ENCODE data around the gene EFNA1. TPM values are rescaled to one million over a fixed set of nuclear protein-coding genes. Genes with fewer than 3 reads are reported as not detected.

Gene EFNA1
- polyA plus RNA-seq, 4 donors, result 50.6 to 166 (median 145) TPM

- no peak for FAIRE-seq
- DNase-seq, result no peak
- 47 to 89% (median 70%) methylated on average over 30 to 31 of the region's 31 CpGs for whole genome bisulfite sequencing, 3 donors
- H3K9me3 ChIP-seq (ENCODE audit: control insufficient read depth in 2 of 2, insufficient read depth in 1 of 2, low read depth in 1 of 2, low read length in 1 of 2), result no peaks in the 10 kb centered on the region
- H3K36me3 ChIP-seq (ENCODE audit: control insufficient read depth in 3 of 3, insufficient read depth in 2 of 3, low read depth in 1 of 3, low read length in 3 of 3), result peaks cover 0 to 5% (median 0%) of the 10 kb centered on the region in 3 donors
- H3K27ac ChIP-seq (ENCODE audit: low read depth in 1 of 3, low read length in 2 of 3), result no peak overlapping the region
- H3K4me1 ChIP-seq (ENCODE audit: control insufficient read depth in 3 of 3, insufficient read depth in 2 of 3, low read depth in 1 of 3, low read length in 2 of 3), result peaks cover 3 to 6% (median 4%) of the 10 kb centered on the region in 3 donors
- H3K27me3 ChIP-seq (ENCODE audit: control insufficient read depth in 3 of 3, insufficient read depth in 3 of 3, low read length in 3 of 3), result peaks cover 0 to 12% (median 0%) of the 10 kb centered on the region in 3 donors
- no peak overlapping the region for H3K4me3 ChIP-seq (ENCODE audit: low read depth in 1 of 3, low read length in 3 of 3)
Measured at GRCh38 chr1:155179112-155180031, 51.7 kb downstream of the EFNA1 start.

GRCh38 chr1:155181371-155182051 is 53.8 kb downstream of the EFNA1 start:
- Histone ChIP-seq H3K36me3 (ENCODE audit: control insufficient read depth in 3 of 3, insufficient read depth in 2 of 3, low read depth in 1 of 3, low read length in 3 of 3) (peaks cover 0 to 10% (median 0%) of the 10 kb centered on the region in 3 donors), H3K4me1 (ENCODE audit: control insufficient read depth in 3 of 3, insufficient read depth in 2 of 3, low read depth in 1 of 3, low read length in 2 of 3) (peaks cover 4 to 20% (median 8%) of the 10 kb centered on the region in 3 donors), H3K9me3 (ENCODE audit: control insufficient read depth in 2 of 2, insufficient read depth in 1 of 2, low read depth in 1 of 2, low read length in 1 of 2) (no peaks in the 10 kb centered on the region), H3K27ac (ENCODE audit: low read depth in 1 of 3, low read length in 2 of 3) (no peak overlapping the region), H3K4me3 (ENCODE audit: low read depth in 1 of 3, low read length in 3 of 3) (no peak overlapping the region), H3K27me3 (ENCODE audit: control insufficient read depth in 3 of 3, insufficient read depth in 3 of 3, low read length in 3 of 3) (no peaks in the 10 kb centered on the region)
- 87 to 94% (median 93%) methylated on average over 18 of the region's 18 CpGs for WGBS, 3 donors
- DNase-seq (no peak), FAIRE-seq (no peak)

GRCh38 chr1:155182052-155182550 is 54.4 kb downstream of the EFNA1 start:
- DNase-seq, result no peak
- 89 to 91% (median 91%) methylated on average over 6 to 7 of the region's 7 CpGs for WGBS, 3 donors

GRCh38 chr1:155183775-155184221 is 56.1 kb downstream of the EFNA1 start:
- H3K36me3 ChIP-seq (ENCODE audit: control insufficient read depth in 3 of 3, insufficient read depth in 2 of 3, low read depth in 1 of 3, low read length in 3 of 3), result peaks cover 0 to 6% (median 0%) of the 10 kb centered on the region in 3 donors
- H3K4me1 ChIP-seq (ENCODE audit: control insufficient read depth in 3 of 3, insufficient read depth in 2 of 3, low read depth in 1 of 3, low read length in 2 of 3), result peaks cover 4 to 20% (median 8%) of the 10 kb centered on the region in 3 donors
- no peak overlapping the region for H3K4me3 ChIP-seq (ENCODE audit: low read depth in 1 of 3, low read length in 3 of 3)
- H3K27ac ChIP-seq (ENCODE audit: low read depth in 1 of 3, low read length in 2 of 3), result no peak overlapping the region
- WGBS, 3 donors, result 86 to 92% (median 91%) methylated on average over 20 of the region's 20 CpGs
- H3K27me3 ChIP-seq (ENCODE audit: control insufficient read depth in 3 of 3, insufficient read depth in 3 of 3, low read length in 3 of 3), result no peaks in the 10 kb centered on the region
- no peak for DNase-seq
- FAIRE-seq, result no peak
- H3K9me3 ChIP-seq (ENCODE audit: control insufficient read depth in 2 of 2, insufficient read depth in 1 of 2, low read depth in 1 of 2, low read length in 1 of 2), result no peaks in the 10 kb centered on the region

More at GRCh38 chr1:155182052-155182550, 54.4 kb downstream of the EFNA1 start:
- FAIRE-seq, result no peak
- Histone ChIP-seq H3K9me3 (ENCODE audit: control insufficient read depth in 2 of 2, insufficient read depth in 1 of 2, low read depth in 1 of 2, low read length in 1 of 2) (no peaks in the 10 kb centered on the region), H3K27ac (ENCODE audit: low read depth in 1 of 3, low read length in 2 of 3) (no peak overlapping the region), H3K36me3 (ENCODE audit: control insufficient read depth in 3 of 3, insufficient read depth in 2 of 3, low read depth in 1 of 3, low read length in 3 of 3) (peaks cover 0 to 10% (median 0%) of the 10 kb centered on the region in 3 donors), H3K4me3 (ENCODE audit: low read depth in 1 of 3, low read length in 3 of 3) (no peak overlapping the region), H3K4me1 (ENCODE audit: control insufficient read depth in 3 of 3, insufficient read depth in 2 of 3, low read depth in 1 of 3, low read length in 2 of 3) (peaks cover 4 to 20% (median 8%) of the 10 kb centered on the region in 3 donors), H3K27me3 (ENCODE audit: control insufficient read depth in 3 of 3, insufficient read depth in 3 of 3, low read length in 3 of 3) (no peaks in the 10 kb centered on the region)

GRCh38 chr1:155184351-155184811 is 56.7 kb downstream of the EFNA1 start:
- H3K27me3 ChIP-seq (ENCODE audit: control insufficient read depth in 3 of 3, insufficient read depth in 3 of 3, low read length in 3 of 3), result no peaks in the 10 kb centered on the region
- H3K4me1 ChIP-seq (ENCODE audit: control insufficient read depth in 3 of 3, insufficient read depth in 2 of 3, low read depth in 1 of 3, low read length in 2 of 3), result peaks cover 4 to 20% (median 8%) of the 10 kb centered on the region in 3 donors
- no peak overlapping the region for H3K4me3 ChIP-seq (ENCODE audit: low read depth in 1 of 3, low read length in 3 of 3)
- no peak for FAIRE-seq
- H3K9me3 ChIP-seq (ENCODE audit: control insufficient read depth in 2 of 2, insufficient read depth in 1 of 2, low read depth in 1 of 2, low read length in 1 of 2), result no peaks in the 10 kb centered on the region
- no peak overlapping the region for H3K27ac ChIP-seq (ENCODE audit: low read depth in 1 of 3, low read length in 2 of 3)
- WGBS, 3 donors, result 84 to 93% (median 92%) methylated on average over 4 of the region's 4 CpGs
- peaks cover 0 to 6% (median 0%) of the 10 kb centered on the region in 3 donors for H3K36me3 ChIP-seq (ENCODE audit: control insufficient read depth in 3 of 3, insufficient read depth in 2 of 3, low read depth in 1 of 3, low read length in 3 of 3)
- no peak for DNase-seq

Other genes starting within 250 kb of the EFNA1 start
- 100 to 1,000 TPM in 1 of 4 donors, 10 to 100 TPM in 3; 44.8 to 120 (median 76.0) TPM for gene PMVK, start 191.2 kb upstream of the EFNA1 start, polyA plus RNA-seq
- 10 to 100 TPM; 31.9 to 97.8 (median 37.8) TPM for gene PBXIP1, start 171.8 kb upstream of the EFNA1 start, polyA plus RNA-seq
- gene PYGO2, start 166.1 kb upstream of the EFNA1 start, polyA plus RNA-seq, result 10 to 100 TPM; 22.1 to 34.7 (median 24.8) TPM
- gene SHC1, start 157.1 kb upstream of the EFNA1 start, polyA plus RNA-seq, result 10 to 100 TPM; 59.7 to 84.8 (median 66.7) TPM
- gene CKS1B, start 153.2 kb upstream of the EFNA1 start, polyA plus RNA-seq, result 100 to 1,000 TPM in 1 of 4 donors, 10 to 100 TPM in 3; 63.7 to 117 (median 75.6) TPM
- 10 to 100 TPM; 25.1 to 51.4 (median 34.4) TPM for gene FLAD1, start 144.5 kb upstream of the EFNA1 start, polyA plus RNA-seq
- gene LENEP, start 134.3 kb upstream of the EFNA1 start, polyA plus RNA-seq, result under 1 TPM in 1 of 4 donors, not detected in 3; 0.64 TPM
- 100 to 1,000 TPM in 2 of 4 donors, 10 to 100 TPM in 2; 51.5 to 222 (median 115) TPM for gene ZBTB7B, start 125.1 kb upstream of the EFNA1 start, polyA plus RNA-seq
- gene DCST2, start 94.1 kb upstream of the EFNA1 start, polyA plus RNA-seq, result 10 to 100 TPM in 2 of 4 donors, 1 to 10 TPM in 2; 1.9 to 27.1 (median 10.6) TPM
- gene DCST1, start 94.1 kb upstream of the EFNA1 start, polyA plus RNA-seq, result under 1 TPM in 2 of 4 donors, not detected in 2; 0.10 to 0.56 TPM
- gene ADAM15, start 76.6 kb upstream of the EFNA1 start, polyA plus RNA-seq, result 100 to 1,000 TPM in 3 of 4 donors, 10 to 100 TPM in 1; 24.9 to 206 (median 147) TPM
- gene EFNA4, start 64.1 kb upstream of the EFNA1 start, polyA plus RNA-seq, result 10 to 100 TPM; 16.8 to 41.3 (median 17.4) TPM
- 1 to 10 TPM; 2.0 to 7.0 (median 5.4) TPM for gene EFNA3, start 49.0 kb upstream of the EFNA1 start, polyA plus RNA-seq
- 10 to 100 TPM; 44.6 to 99.5 (median 61.9) TPM for gene SLC50A1, start 8.0 kb downstream of the EFNA1 start, polyA plus RNA-seq
- gene DPM3, start 12.7 kb downstream of the EFNA1 start, polyA plus RNA-seq, result 100 to 1,000 TPM in 3 of 4 donors, 10 to 100 TPM in 1; 68.5 to 306 (median 238) TPM
- gene KRTCAP2, start 45.4 kb downstream of the EFNA1 start, polyA plus RNA-seq, result 100 to 1,000 TPM; 144 to 286 (median 201) TPM
- gene TRIM46, start 46.0 kb downstream of the EFNA1 start, polyA plus RNA-seq, result under 1 TPM in 3 of 4 donors, not detected in 1; 0.27 to 0.64 (median 0.57) TPM
- 10 to 100 TPM; 11.3 to 24.9 (median 14.8) TPM for gene THBS3, start 80.0 kb downstream of the EFNA1 start, polyA plus RNA-seq
- 10 to 100 TPM; 40.0 to 72.2 (median 49.4) TPM for gene MTX1, start 80.8 kb downstream of the EFNA1 start, polyA plus RNA-seq
- 10 to 100 TPM; 14.3 to 21.3 (median 16.8) TPM for gene ENTREP3, start 127.6 kb downstream of the EFNA1 start, polyA plus RNA-seq
- 10 to 100 TPM; 32.7 to 61.8 (median 53.8) TPM for gene SCAMP3, start 134.5 kb downstream of the EFNA1 start, polyA plus RNA-seq
- gene CLK2, start 145.6 kb downstream of the EFNA1 start, polyA plus RNA-seq, result 10 to 100 TPM; 27.0 to 66.9 (median 37.7) TPM
- gene HCN3, start 149.6 kb downstream of the EFNA1 start, polyA plus RNA-seq, result 10 to 100 TPM in 2 of 4 donors, 1 to 10 TPM in 2; 4.0 to 15.0 (median 8.1) TPM
- 10 to 100 TPM in 1 of 4 donors, 1 to 10 TPM in 3; 3.8 to 69.0 (median 7.4) TPM for gene PKLR, start 173.6 kb downstream of the EFNA1 start, polyA plus RNA-seq
- gene FDPS, start 181.0 kb downstream of the EFNA1 start, polyA plus RNA-seq, result 100 to 1,000 TPM; 172 to 343 (median 195) TPM
- gene RUSC1, start 193.0 kb downstream of the EFNA1 start, polyA plus RNA-seq, result 10 to 100 TPM; 32.7 to 60.8 (median 44.6) TPM